T47D (cell line): ENCODE results near the gene GZMM.

Experiments used
- DNase-seq, 2 experiments: peaks; one replicate each; pipeline versions ENCODE4 v3.0.0 to v3.0.0-alpha.2; 2011 to 2012; ENCODE audit warnings: low read depth in 1 of 2, low spot score in 1 of 2
- JUND ChIP-seq: IDR thresholded peaks from 2 replicates; pipeline ENCODE4 v1.6.1; 2012; ENCODE audit warnings: low read depth
- in situ Hi-C: cut with HindIII; loops from 2 replicates; pipeline ENCODE4 v1.10.0; 2016; ENCODE audit warnings: low sequenced_read_pairs, low pct_unique_long_range_greater_than_20kb

GZMM gene

DNA sequence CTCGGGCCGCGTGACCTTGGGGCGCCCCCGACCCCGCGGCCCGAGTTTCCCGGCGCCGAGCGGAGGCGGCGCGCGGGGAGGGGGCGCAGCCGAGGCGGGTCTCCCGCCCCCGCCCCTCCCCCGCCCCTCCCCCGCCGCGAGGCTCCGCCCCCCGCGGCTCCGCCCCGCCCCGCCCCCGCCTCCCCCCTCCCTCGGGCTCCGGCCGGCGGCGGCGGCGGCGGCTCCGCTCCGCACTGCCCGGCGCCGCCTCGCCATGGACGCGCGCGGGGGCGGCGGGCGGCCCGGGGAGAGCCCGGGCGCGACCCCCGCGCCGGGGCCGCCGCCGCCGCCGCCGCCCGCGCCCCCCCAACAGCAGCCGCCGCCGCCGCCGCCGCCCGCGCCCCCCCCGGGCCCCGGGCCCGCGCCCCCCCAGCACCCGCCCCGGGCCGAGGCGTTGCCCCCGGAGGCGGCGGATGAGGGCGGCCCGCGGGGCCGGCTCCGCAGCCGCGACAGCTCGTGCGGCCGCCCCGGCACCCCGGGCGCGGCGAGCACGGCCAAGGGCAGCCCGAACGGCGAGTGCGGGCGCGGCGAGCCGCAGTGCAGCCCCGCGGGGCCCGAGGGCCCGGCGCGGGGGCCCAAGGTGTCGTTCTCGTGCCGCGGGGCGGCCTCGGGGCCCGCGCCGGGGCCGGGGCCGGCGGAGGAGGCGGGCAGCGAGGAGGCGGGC, 46.0 kb downstream of the GZMM start, which contains the start of gene HCN2:
HCN2 (plus strand) TSS at position 189 of the 703 bp plus-strand sequence; CDS start at position 254, 65 bp downstream.
- TF ChIP-seq JUND = no peak
- in situ Hi-C loops = no loop called here
- no peak for DNase-seq

DNA sequence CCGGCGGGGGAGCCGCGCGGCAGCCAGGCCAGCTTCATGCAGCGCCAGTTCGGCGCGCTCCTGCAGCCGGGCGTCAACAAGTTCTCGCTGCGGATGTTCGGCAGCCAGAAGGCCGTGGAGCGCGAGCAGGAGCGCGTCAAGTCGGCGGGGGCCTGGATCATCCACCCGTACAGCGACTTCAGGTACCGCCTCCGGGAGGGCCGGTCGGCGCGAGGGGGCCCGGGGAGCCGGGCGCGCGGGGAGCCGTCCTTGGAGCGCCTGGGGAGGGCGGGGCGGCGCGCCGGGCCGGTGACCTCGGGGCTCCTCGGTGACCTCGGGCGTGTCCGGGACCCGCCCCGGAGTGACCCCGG, 46.5 kb downstream of the GZMM start:
- in situ Hi-C loops = no loop called here
- no peak for DNase-seq
- no peak for TF ChIP-seq JUND

DNA sequence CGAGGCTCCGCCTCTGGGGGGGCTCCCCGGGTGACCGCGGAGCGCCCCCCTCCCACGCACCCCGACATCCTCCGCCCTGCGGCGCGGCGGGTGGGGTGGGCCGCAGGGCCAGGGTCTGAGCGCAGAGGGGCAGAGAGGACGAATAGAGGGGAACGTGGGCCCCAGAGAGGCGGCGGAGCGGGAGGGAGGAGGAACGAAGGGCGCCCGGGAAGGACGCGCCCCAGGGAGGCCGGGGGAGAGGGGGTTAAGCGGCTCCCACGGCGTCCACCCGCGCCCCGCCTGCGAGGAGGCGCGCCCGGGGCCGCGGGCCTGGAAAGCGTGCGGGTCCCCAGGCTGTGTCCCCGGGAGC, 46.9 kb downstream of the GZMM start:
- TF ChIP-seq JUND = no peak
- in situ Hi-C loops = no loop called here
- DNase-seq = no peak

- DNase-seq = no peak
- in situ Hi-C loops = no loop called here
- no peak for TF ChIP-seq JUND
Observed at GRCh38 chr19:591099-591958, 47.5 kb downstream of the GZMM start.

DNA sequence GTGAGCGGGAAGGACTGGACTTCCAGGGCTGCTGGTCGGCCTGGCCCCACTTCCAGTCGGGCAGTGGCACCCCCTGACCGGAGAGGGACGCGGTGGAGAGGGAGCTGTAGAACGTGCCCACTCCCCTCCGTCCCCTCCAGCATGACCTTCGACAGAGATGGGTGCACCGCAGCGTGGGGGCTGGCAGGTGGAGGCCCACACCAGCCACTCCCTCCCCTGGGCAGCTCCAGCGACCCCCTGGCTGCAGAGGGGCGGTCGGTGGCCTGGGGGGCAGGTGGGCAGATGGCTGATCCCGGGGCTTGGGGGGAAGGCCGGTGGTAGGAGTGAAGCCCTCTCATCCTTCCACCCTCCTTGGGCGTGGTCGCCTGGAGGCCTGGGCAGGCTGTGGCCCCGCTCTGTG, 48.2 kb downstream of the GZMM start:
- TF ChIP-seq JUND = no peak
- in situ Hi-C loops = no loop called here

GRCh38 chr19:593055-593454, 49.2 kb downstream of the GZMM start:
- no peak for DNase-seq
- in situ Hi-C loops = no loop called here
- no peak for TF ChIP-seq JUND

More for the DNA sequence above, 48.2 kb downstream of the GZMM start:
- no peak for DNase-seq

DNA sequence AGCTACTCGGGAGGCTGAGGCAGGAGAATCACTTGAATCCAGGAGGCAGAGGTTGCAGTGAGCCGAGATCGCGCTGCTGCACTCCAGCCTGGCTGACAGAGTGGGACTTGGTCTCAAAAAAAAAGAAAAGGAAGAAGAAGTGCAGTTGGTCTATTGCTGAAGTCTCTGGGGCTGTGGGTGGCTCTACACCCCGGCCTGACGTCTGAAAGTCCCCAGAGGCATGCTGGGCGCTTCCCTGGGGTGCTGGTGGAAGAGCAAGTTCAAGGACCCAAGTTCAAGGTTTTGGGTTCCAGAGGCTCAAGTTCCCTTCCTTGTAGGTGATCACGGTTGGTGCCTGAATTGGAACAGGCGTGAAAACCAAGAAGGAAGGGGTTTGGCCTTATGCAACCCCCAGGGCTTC, 49.7 kb downstream of the GZMM start:
- no peak for DNase-seq
- in situ Hi-C loops = no loop called here
- no peak for TF ChIP-seq JUND

DNA sequence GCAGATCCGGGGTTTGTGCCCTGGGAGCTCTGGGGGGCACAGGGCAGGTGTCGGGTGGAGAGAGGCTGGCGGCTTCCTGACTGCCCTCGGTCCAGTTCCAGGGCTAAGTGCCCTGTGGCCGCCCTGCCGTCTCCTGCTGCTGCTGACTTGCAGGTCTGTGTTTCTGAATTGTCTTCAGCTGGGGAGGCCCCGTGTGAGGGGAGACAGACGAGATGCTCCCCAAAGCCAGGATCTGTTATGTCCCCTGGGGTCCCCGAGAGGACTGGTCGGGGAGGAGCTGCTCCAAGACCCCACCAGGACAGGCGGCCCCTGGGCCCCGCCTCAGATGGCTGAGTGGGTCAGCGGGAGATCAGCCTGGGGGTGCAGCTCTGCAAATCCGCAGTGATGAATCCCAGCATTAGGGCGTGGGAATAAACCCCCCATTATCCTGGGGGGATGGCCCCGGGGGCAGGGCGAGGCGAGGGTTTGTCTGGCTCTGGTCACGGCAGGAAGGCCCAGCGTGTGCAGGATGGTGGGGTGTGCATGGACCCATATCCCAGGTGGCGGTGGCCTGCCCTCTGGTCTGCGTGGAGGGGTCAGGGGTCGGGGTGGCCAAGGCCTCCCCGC, 50.5 kb downstream of the GZMM start:
- no peak for DNase-seq
- in situ Hi-C loops = no loop called here
- no peak for TF ChIP-seq JUND

DNA sequence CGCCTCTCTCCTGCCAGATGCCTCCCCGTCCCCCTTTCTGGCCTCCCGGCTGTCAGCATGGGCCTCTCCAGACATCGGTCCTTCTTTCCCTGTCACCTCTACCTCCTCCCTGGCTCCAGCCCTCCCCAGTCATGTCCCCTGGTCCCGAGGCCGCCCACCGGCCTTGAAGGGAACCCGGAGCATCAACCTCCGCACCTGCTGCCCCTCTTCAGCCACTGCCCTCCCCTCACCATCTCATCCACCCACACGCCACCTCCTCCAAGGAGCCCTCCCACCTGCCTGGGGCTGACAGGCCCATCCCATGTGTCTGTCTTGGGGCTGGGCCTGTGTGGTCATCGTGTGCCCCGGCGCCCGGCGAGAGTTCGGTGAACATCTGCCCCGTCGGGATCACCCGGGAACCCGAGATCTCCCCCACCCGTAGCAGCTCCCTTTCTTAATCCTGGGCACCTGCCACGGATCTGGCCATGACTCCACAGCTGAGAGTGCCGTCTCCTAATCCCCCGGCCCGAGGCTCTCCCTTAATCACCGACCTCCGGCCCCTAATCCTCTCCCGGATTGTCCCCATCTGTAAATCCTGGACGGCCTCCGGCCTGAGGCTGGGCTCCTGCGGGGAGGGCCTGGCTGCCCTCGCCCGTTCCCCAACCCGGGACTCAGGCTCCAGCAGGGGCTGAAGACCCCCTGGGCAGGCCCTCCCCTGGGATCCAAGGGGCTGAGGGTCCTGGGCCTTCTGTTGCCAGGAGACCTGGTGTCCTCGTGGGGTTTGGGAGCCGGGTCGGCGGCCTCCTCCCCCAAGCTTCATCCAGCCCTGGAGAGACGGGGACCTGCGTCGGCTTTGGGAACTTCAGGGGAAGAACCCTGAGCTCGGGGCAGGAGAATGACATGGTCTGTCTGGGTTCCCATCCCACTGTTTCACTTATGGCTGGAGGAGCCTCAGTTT, 51.7 kb downstream of the GZMM start:
- in situ Hi-C loops = no loop called here
- no peak for TF ChIP-seq JUND
- DNase-seq = no peak

GRCh38 chr19:596263-596655, 52.4 kb downstream of the GZMM start:
- no peak for TF ChIP-seq JUND
- no peak for DNase-seq
- in situ Hi-C loops = no loop called here

DNA sequence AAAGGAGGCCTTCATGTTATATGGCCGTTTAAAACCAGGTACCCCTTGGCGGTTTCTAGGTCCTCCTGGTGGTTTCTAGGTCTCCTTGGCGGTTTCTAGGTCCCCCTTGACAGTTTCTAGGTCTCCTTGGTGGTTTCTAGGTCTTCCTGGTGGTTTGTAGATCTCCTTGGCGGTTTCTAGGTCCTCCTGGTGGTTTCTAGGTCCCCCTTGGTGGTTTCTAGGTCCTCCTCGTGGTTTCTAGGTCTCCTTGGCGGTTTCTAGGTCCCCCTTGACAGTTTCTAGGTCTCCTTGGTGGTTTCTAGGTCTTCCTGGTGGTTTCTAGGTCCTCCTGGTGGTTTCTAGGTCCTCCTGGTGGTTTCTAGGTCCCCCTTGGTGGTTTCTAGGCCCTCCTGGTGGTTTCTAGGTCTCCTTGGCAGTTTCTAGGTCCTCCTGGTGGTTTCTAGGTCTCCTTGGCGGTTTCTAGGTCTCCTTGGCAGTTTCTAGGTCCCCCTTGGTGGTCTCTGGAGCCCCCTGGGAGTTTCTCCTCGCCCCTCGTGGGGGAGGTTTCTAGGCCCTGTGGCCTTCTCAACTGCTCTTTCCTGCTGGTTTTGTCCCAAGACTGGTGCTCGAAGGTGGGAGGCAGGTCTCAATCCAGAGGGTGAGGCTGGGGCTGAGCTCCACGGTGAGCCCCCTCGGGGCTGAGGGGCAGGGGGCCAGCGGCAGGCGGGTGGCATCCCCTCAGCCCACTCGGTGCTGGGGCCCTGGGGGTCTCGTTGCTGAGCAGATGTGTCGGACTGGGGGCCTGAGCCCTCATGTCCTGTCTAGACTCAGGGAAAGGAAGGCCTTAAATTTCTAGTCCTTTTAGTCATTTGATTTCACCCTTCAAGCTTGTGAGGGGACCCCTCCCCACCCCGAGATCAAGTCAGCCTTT, 53.8 kb downstream of the GZMM start:
- TF ChIP-seq JUND = no peak
- in situ Hi-C loops = no loop called here
- no peak for DNase-seq
